HG02759 (cell line): Measurements from ENCODE around the gene WDR70.
"Not testable (repeated sequence)": the region's sequence is repeated elsewhere in the genome, so short reads cannot be mapped to it uniquely, and the experiment has no call there.

ENCODE experiments used
- ATAC-seq: cut with Tn5 transposase; IDR thresholded peaks from one replicate; pipeline ENCODE4 v1.9.1; 2021; ENCODE audit warnings: mild to moderate bottlenecking, moderate library complexity; ENCODE audit not compliant: unreplicated experiment

The WDR70 gene

GRCh38 chr5:37511646-37512045, 132.5 kb downstream of the WDR70 start:
- no peak for ATAC-seq

GRCh38 chr5:37514946-37515345, 135.8 kb downstream of the WDR70 start:
- no peak for ATAC-seq

GRCh38 chr5:37517686-37518085, 138.6 kb downstream of the WDR70 start:
- no peak for ATAC-seq

- ATAC-seq = not testable (repeated sequence)
Observed at GRCh38 chr5:37518356-37518755, 139.2 kb downstream of the WDR70 start.

GRCh38 chr5:37519304-37519703, 140.2 kb downstream of the WDR70 start:
- ATAC-seq = no peak

- no peak for ATAC-seq
Observed at GRCh38 chr5:37519807-37520206, 140.7 kb downstream of the WDR70 start.

- ATAC-seq = no peak
Observed at GRCh38 chr5:37520811-37521210, 141.7 kb downstream of the WDR70 start.

GRCh38 chr5:37532976-37533740, 154.0 kb downstream of the WDR70 start:
- ATAC-seq = no peak

- no peak for ATAC-seq
Observed at GRCh38 chr5:37533851-37534250, 154.7 kb downstream of the WDR70 start.

GRCh38 chr5:37539459-37539858, 160.3 kb downstream of the WDR70 start:
- no peak for ATAC-seq

- ATAC-seq = no peak
Observed at GRCh38 chr5:37543216-37543615, 164.1 kb downstream of the WDR70 start.

GRCh38 chr5:37549411-37549810, 170.3 kb downstream of the WDR70 start:
- ATAC-seq = no peak

GRCh38 chr5:37552161-37552560, 173.0 kb downstream of the WDR70 start:
- ATAC-seq = no peak

- no peak for ATAC-seq
Observed at GRCh38 chr5:37552770-37553719, 173.9 kb downstream of the WDR70 start.

- no peak for ATAC-seq
Observed at GRCh38 chr5:37553720-37554404, 174.7 kb downstream of the WDR70 start.

GRCh38 chr5:37554405-37554739, 175.3 kb downstream of the WDR70 start:
- no peak for ATAC-seq

- ATAC-seq = no peak
Observed at GRCh38 chr5:37554938-37555337, 175.8 kb downstream of the WDR70 start.

GRCh38 chr5:37557734-37558293, 178.7 kb downstream of the WDR70 start:
- no peak for ATAC-seq

GRCh38 chr5:37565062-37565670, 186.0 kb downstream of the WDR70 start:
- ATAC-seq = no peak

- ATAC-seq = no peak
Observed at GRCh38 chr5:37567566-37567965, 188.4 kb downstream of the WDR70 start.
